Ishikawa (cell line): ENCODE data around the gene RGS9BP.

Experiments
- CEBPB ChIP-seq: IDR thresholded peaks from 2 replicates; pipeline ENCODE4 v1.6.1; 2012
- CREB1 ChIP-seq: IDR thresholded peaks from 2 replicates; pipeline ENCODE4 v1.6.1; 2012; ENCODE audit warnings: low read depth
- EGR1 ChIP-seq: IDR thresholded peaks from 2 replicates; pipeline ENCODE4 v1.6.1; 2012
- EP300 ChIP-seq: IDR thresholded peaks from 2 replicates; pipeline ENCODE4 v1.6.1; 2012; ENCODE audit warnings: borderline replicate concordance
- FOXM1 ChIP-seq: IDR thresholded peaks from 2 replicates; pipeline ENCODE4 v1.6.1; 2012; ENCODE audit warnings: low read depth, borderline replicate concordance
- MAX ChIP-seq: IDR thresholded peaks from 2 replicates; pipeline ENCODE4 v1.6.1; 2012
- NFIC ChIP-seq: IDR thresholded peaks from 2 replicates; pipeline ENCODE4 v1.6.1; 2012
- RAD21 ChIP-seq: IDR thresholded peaks from 2 replicates; pipeline ENCODE4 v1.6.1; 2012; ENCODE audit warnings: low read depth
- REST ChIP-seq: IDR thresholded peaks from 2 replicates; pipeline ENCODE4 v1.6.1; 2012; ENCODE audit warnings: low read depth, mild to moderate bottlenecking
- TAF1 ChIP-seq: IDR thresholded peaks from 2 replicates; pipeline ENCODE4 v1.6.1; 2012; ENCODE audit warnings: low read depth, mild to moderate bottlenecking
- TCF12 ChIP-seq: IDR thresholded peaks from 2 replicates; pipeline ENCODE4 v1.6.1; 2012; ENCODE audit warnings: low read depth
- TEAD4 ChIP-seq: IDR thresholded peaks from 2 replicates; pipeline ENCODE4 v1.6.1; 2012
- YY1 ChIP-seq: IDR thresholded peaks from 2 replicates; pipeline ENCODE4 v1.6.1; 2012; ENCODE audit warnings: low read depth
- ZBTB7A ChIP-seq: IDR thresholded peaks from 2 replicates; pipeline ENCODE4 v1.6.1; 2012; ENCODE audit warnings: low read depth
- TF ChIP-seq, protein P1 (sequence below): IDR thresholded peaks from 2 replicates; pipeline ENCODE4 v1.6.1; 2012

The RGS9BP gene

GRCh38 chr19:32676895-32677359 is 1.3 kb downstream of the RGS9BP start:
- TF ChIP-seq TCF12 (no peak; the same call in 1 of the 2 replicates), YY1 (no peak), EP300 (no peak), REST (no peak), FOXM1 (no peak), CREB1 (no peak), TAF1 (no peak), CEBPB (no peak), ZBTB7A (no peak)

DNA sequence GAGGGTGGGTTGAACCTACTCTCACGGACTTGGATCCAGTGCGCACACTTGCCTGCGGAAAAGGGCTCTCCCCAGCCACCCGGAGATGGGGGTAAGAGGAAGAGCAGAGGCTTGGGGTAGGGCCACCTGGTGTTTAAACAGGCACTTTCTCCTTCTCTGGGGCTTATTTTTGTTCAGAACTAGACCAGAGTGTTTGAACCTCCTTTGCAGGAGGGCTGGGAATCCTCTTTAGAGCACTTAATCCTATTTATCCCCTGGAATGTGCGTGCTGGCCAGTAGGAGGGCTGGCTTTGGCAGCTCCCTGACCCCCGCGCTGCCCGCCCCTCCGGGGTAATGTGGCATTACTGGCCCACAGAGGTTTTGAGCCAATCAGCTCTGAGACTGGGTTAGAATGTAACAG is 2.0 kb downstream of the RGS9BP start:
- no peak for TF ChIP-seq YY1
- TF ChIP-seq RAD21: no peak
- no peak for TF ChIP-seq EP300
- no peak for TF ChIP-seq ZBTB7A

- no peak for TF ChIP-seq CREB1
- no peak for TF ChIP-seq EGR1
- TF ChIP-seq ZBTB7A: no peak
- no peak for TF ChIP-seq YY1
- no peak for TF ChIP-seq REST
- TF ChIP-seq, protein P1, sequence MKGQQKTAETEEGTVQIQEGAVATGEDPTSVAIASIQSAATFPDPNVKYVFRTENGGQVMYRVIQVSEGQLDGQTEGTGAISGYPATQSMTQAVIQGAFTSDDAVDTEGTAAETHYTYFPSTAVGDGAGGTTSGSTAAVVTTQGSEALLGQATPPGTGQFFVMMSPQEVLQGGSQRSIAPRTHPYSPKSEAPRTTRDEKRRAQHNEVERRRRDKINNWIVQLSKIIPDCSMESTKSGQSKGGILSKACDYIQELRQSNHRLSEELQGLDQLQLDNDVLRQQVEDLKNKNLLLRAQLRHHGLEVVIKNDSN: no peak
- no peak for TF ChIP-seq NFIC
- TF ChIP-seq CEBPB: no peak
- TF ChIP-seq MAX: no peak
- no peak for TF ChIP-seq TEAD4
- no peak for TF ChIP-seq EP300
- no peak for TF ChIP-seq TAF1
Observed at GRCh38 chr19:32680986-32681385, 5.3 kb downstream of the RGS9BP start.

GRCh38 chr19:32682317-32682716 is 6.7 kb downstream of the RGS9BP start:
- TF ChIP-seq TEAD4: peak; percentile 43; the same call in 1 of the 2 replicates
- TF ChIP-seq FOXM1: no peak

- no peak for TF ChIP-seq RAD21
- TF ChIP-seq TEAD4: no peak
- no peak for TF ChIP-seq EGR1
- TF ChIP-seq, protein P1: no peak
- TF ChIP-seq CREB1: no peak
- no peak for TF ChIP-seq ZBTB7A
- no peak for TF ChIP-seq EP300
- no peak for TF ChIP-seq MAX
- TF ChIP-seq FOXM1: no peak
- TF ChIP-seq REST: no peak
- TF ChIP-seq TAF1: no peak
- no peak for TF ChIP-seq CEBPB
Observed at GRCh38 chr19:32686847-32687475, 11.3 kb downstream of the RGS9BP start.
